ENCODE results near the gene MAP3K3.
A peak's percentile ranks its signal among the peaks of the same experiment; 100 is the strongest.

The MAP3K3 gene

DNA sequence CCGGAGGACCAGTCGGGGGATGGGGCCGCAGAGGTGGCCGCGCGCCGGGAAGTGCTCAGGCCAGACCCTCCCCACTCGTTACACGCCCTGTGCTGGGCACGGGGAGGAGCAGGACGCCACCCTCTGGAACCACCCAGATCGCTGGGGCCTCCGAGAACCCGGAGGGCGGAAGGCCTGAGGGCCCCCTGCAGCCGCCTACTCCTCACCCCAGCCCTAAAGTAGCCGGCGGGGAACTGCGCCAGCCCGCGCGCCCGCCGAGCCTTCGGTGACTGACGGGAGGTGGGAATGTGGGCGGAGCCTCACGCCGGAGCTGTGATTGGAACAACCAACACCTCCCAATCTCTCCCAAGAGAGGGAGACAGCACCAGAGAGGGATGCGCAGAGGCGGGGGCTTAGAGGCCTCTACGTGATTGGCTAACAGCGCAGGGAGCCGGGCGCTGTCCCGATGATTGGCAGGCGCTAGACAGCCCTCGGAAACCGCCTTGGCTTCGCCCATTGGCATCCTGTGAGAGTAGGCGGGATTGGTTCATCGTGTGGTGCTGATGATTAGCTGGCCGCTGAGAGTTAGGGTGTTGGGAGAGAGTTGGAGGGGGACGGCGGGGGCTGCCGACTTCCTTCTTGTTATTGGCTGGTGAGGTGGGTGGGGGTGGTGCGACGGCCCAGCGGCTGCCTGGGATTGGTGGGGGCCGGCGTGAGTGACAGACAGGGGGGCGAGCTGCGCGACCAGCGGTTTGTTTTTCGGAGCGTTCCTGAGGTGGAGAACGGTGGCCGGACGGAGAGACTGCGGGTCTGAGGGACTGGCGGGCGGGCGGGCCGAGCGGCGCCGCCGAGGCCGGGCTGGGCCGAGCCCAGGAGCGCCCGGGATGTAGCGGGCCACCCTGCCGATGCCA, at the start of gene MAP3K3:
MAP3K3 (plus strand) TSS at position 734 of the 890 bp plus-strand sequence. CDS start 343 bp downstream, outside the sequence.
- peak; percentile 100 for DNase-seq (ENCODE audit: low read depth in 2 of 2)

DNA sequence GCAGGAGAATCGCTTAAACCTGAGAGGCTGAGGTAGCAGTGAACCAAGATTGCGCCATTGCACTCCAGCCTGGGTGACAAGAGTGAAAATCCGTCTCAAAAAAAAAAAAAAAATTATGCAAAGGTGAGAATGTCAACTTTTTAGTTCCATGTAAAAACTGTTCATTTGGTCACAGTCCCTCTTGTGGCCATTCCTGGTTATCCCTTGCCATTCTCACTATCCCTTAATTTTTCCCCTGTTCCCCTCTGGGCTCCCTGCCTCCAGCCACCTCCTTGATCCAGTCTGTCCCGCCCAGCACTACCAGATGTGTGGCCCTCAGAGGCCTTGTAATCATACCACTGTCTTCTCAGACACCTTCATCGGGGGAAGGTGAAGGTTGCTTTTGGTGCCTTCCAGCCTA, 48.6 kb upstream of the MAP3K3 start:
- no peak for DNase-seq (ENCODE audit: low read depth in 2 of 2)

DNA sequence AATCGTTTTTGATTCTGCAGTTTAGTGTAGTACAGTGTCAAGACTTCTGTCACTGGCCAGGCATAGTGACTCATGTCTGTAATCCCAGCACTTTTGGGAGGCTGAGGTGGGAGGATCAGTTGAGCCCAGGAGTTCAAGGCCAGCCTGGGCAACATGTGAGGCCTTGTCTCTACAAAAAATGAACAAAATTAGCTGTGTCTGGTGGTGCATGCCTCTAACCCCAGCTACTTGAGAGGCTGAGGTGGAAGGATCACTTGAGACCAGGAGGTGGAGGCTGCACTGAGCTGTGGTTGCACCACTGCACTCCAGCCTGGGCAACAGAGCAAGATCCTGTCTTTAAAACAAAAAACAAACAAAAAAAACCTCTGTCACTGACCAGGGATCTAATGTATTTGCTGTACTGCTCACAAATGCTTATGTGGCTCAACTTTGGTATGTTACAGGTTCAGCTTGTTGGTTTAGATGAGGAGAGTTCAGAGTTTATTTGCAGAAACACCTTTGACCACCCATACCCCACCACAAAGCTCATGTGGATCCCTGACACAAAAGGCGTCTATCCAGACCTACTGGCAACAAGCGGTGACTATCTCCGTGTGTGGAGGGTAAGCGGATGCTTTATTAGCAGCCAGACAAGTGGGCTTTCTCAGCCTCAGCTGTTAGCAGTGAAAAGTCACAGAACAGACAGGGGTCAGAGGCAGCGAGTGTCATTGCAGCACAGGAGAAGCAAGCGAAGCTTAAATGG, 44.0 kb upstream of the MAP3K3 start:
- no peak for DNase-seq (ENCODE audit: low read depth in 2 of 2)

DNA sequence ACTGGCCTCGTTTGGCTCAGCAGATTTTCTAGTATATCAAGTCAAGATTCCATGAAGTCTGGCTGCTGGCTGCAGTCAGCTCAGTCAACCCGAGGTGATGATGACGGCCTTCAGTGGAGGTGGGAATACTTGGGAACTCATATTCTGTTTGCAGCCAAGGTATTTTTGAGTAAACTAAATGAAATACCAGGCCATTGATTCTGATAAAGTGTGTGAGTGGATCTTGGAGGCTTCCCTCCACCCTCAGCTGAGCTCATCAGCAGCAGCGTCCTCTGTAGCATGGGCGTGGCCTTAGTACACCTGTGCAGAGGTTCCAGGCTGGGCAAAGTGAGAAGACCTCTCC, 43.5 kb upstream of the MAP3K3 start:
- DNase-seq (ENCODE audit: low read depth in 2 of 2), result no peak

DNA sequence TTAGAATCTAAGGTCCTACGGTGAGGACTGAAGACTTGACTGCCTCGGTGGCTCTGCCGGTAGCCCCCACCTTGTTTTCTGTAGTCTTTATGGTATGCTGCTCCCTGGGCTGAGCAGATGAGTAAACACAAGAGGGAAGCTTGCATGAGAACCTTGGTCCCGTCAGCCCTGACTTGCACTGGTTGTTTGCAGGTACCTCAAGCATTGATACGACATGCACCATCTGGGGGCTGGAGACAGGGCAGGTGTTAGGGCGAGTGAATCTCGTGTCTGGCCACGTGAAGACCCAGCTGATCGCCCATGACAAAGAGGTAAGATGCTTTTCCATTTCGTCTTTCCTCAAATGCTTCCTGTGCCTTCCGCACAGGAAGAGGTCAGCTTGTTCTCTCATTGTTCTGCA, 42.6 kb upstream of the MAP3K3 start:
- DNase-seq (ENCODE audit: low read depth in 2 of 2), result no peak

DNA sequence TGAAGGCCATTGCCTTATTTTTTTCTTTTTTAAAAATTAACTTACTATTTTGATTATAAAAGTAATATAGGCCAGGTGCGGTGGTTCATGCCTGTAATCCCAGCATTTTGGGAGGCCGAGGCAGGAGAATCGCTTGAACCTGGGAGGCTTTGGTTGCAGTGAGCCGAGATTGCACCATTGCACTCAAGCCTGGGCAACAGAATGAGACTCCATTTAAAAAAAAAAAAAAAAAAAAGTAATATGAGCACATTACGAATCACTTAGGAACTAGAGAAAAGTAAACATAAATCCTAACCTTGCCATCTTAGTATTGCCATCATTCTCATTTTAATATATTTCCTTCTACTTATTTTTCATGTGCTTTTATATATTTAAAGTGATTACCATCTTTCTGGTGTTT, 34.4 kb upstream of the MAP3K3 start:
- DNase-seq (ENCODE audit: low read depth in 2 of 2), result no peak

DNA sequence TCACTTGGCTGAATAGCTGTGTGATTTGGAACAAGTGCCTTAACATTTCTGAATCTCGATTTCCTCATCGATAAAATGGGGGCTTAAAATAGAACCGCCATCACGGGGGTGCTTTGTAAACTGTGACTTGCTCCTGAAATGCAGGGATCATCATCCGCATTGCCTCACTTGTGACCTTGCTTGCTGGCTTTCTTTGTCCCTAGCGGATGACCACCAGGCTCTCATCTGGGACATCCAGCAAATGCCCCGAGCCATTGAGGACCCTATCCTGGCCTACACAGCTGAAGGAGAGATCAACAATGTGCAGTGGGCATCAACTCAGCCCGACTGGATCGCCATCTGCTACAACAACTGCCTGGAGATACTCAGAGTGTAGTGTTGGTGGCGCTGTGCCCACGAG, 33.4 kb upstream of the MAP3K3 start:
- no peak for DNase-seq (ENCODE audit: low read depth in 2 of 2)

DNA sequence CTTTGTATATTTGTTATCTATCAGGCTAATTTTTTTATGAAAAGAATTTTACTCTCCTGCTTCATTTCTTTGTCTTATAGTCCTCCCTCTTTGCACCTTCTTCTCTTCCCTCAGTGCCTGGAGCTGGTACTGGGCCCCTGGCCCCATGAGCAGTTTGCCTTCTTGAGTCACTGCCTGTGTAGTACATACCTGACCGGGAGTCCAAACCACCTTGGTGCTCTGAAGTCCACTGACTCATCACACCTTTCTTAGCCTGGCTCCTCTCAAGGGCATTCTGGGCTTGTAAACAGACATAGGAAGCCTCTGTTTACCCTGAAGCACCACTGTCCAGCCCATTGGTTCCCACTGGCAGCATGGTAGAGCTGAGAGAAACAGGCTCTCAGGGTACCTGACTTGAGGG, 32.6 kb upstream of the MAP3K3 start:
- DNase-seq (ENCODE audit: low read depth in 2 of 2), result no peak

DNA sequence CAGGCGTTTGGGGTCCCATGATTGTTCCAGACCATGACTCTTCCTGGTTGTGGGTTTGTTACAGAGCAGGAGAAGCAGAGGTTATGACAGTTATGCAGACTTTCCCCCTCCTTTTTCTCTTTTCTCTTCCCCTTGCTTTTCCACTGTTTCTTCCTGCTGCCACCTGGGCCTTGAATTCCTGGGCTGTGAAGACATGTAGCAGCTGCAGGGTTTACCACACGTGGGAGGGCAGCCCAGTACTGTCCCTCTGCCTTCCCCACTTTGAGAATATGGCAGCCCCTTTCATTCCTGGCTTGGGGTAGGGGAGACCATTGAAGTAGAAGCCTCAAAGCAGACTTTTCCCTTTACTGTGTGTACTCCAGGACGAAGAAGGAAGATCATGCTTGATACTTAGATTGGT, 29.4 kb upstream of the MAP3K3 start:
- DNase-seq (ENCODE audit: low read depth in 2 of 2), result no peak

DNA sequence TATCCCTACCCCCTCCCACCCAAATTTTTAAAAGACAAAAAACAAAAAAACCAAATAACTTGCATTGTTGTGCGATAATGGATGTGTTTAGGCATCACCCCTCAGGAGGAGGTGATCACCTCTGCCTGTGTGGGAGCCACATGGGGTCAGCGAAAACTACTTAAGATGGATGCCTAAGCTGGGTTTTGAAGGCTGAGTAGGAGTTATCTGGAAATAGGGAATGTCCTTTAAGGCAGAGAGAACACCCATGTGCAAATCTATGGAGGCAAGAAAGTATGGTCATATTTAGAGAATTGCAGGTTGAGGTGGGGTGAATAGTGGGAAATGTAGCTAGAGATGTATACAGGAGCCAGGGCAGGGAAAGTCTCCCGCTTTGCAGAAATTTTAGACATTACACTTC, 27.1 kb upstream of the MAP3K3 start:
- DNase-seq (ENCODE audit: low read depth in 2 of 2), result no peak

DNA sequence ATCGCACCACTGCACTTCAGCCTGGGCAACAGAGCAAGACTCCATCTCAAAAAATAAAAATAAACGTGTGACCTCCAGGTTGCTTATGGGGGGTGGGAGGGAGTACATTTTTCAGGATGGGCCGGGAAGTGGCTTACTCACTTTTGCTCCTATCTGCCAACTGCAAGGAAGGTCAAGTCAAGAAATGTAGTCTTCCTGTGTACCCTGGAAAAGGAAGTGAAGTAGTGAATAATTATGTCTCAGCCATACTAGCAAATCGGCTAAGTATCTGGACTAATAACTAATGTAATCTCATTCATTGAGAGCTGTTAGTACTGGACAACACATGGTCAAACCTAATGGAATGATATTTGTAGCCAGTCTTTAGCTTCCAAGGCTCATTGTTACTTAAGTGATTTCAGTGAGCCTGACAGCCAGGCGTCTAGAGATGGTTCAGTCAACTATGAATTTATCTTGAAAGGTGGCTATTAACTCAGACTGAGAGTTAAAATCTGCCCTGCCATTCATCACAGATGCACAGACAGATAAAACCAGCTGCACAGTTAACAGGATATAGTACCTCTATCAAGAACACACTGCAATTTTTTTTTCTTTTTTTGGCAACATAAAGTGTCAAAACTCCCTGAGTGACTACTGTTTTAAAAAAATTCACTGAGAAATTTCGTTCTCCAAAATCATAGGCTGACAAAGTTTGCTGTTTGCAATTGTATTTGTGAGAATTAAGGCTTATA, 25.2 kb upstream of the MAP3K3 start:
- no peak for DNase-seq (ENCODE audit: low read depth in 2 of 2)

DNA sequence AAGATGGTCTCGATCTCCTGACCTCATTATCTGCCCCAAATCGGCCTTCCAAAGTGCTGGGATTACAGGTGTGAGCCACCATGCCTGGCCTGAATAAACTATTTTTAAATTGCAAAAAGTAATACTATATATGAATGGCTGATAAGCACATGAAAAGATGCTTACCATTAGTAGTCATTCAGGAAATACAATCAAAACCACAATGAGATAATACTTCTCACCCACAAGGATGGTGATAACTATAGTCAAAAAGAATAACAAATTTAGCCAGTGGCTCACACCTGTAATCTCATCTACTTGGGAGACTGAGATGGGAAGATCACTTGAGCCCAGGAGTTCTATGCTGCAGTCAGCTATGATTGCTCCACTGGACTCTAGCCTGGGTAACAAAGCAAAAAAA, 23.9 kb upstream of the MAP3K3 start:
- DNase-seq (ENCODE audit: low read depth in 2 of 2), result no peak

DNA sequence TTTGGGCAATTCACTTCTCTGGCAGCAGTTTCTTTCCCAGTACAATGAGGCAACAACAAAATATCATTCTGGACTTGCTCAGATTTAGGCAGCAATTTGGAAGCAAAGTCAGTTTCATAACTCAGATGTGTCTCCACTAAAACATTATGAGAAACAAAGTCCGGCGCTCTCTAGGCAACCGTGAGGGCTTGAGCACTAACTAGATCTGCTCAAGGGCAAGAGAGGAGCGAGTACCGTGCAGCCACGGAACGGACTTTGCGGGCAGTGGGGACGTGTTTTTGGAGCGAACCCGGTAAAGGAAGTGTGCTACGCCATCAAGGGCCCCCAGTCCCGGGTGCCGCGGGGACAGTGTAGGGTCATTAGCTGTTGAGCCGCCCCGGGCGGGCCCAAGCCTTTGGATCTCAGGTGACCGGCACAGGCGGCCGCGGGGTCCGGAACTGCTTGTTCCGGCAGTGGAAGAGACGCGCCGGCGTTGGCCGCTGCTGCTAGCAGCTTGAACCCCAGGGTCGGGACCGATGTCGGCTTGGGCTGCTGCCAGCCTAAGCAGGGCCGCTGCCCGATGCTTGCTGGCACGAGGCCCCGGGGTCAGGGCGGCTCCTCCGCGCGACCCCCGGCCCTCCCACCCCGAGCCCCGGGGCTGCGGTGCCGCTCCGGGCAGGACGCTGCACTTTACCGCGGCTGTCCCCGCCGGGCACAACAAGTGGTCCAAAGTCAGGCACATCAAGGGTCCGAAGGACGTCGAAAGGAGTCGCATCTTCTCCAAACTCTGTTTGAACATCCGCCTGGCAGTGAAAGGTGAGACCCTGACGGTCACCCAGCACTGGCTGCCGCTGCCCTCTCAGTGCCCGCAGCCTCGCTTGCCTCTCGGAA, 21.4 kb upstream of the MAP3K3 start, which contains the start of gene TACO1:
TACO1 (plus strand) TSS at position 327 of the 870 bp plus-strand sequence; CDS start at position 516, 189 bp downstream.
- DNase-seq (ENCODE audit: low read depth in 2 of 2), result peak; percentile 52 to 54

DNA sequence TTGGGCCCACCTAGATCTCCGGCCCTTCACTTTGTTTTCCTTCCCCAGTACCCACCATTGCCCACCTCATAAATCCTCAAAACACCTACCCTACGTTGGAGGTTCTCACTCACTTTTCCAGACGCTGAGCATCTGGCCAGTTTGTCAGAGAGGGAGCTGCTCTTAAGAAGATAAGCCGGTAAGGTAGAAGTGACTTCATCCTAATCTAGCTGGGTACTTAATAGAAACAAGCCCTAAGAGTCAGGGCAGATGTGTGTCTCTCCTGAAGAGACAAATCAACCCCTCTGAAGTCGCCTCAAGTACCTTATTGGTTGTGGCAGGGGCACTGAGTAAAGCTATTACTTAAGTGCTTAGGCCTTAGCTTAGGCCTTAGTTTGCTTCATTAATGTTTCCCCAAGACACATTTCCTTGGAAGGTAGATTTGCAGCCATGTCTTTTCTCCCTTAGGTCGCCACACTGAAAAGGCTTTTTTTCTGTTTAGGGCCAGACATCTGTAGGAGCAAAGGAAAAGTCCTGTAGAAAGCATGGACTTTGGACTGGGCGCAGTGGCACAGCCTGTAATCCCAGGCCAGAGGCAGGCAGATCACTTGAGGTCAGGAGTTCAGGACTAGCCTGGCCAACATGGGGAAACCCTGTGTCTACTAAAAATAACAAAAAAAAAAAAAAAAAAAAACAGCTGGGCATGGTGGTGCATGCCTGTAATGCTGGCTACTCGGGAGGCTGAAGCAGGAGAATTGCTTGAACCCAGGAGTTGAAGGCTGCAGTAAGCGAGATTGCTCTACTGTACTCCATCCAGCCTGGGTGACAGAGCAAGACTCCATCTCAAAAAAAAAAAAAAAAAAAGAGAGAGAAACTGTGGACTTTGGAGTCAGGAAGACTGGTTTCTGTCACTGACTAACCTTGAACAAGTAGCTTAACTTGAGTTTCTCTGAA, 20.5 kb upstream of the MAP3K3 start:
- no peak for DNase-seq (ENCODE audit: low read depth in 2 of 2)

DNA sequence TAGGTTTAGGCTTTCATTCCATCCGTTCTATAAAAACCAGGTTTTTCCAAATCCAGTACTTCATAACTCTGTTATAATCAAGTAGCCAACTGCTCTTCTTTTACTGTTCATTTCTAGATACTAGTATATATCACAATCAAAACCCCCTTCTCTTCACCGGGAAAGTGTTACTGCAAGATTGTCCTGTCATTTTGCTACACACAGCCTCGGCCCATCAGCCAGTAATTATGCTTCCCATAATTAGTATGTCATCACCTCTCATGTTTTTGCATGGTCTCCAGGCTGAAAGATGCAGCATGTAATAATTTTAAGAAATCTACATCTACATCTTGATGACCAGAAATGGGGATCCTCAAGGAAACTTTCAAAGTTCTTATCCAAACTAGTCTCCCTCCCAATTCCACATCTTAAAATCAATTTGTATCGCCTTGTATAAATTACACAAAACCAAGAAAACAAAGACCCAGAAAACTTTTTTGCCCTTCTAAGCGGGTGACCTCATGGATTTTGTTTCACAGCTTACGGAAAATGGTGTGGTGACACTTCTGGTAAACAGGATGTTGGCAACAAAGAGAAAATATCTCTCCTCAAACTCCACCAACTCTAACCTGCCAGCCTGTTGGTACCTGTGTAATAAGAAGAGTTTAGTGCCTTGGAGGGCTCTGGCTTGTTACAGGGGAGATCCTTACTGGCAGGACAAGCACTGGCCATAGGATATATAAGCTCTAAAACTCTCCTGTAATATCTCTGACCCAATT, 12.2 kb upstream of the MAP3K3 start:
- DNase-seq (ENCODE audit: low read depth in 2 of 2), result no peak

DNA sequence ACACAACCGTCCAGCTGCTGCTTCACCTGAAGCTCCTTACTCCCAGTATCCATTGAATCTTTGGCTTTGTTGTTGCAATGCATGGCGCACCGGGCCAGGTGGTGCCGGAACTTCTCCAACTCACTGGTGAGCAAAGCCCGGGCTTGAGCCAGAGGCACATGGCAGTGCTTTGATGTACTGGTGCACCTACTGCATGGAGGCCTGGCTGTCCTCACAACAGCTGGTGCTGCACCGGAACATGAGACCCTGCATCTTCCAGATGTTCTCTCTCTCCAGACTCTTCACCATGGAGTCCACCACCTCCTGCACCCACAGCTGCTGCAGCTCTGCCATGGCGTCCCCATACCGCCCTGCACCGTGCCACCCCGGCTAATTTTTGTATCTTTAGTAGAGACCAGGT, 11.4 kb upstream of the MAP3K3 start:
- no peak for DNase-seq (ENCODE audit: low read depth in 2 of 2)

DNA sequence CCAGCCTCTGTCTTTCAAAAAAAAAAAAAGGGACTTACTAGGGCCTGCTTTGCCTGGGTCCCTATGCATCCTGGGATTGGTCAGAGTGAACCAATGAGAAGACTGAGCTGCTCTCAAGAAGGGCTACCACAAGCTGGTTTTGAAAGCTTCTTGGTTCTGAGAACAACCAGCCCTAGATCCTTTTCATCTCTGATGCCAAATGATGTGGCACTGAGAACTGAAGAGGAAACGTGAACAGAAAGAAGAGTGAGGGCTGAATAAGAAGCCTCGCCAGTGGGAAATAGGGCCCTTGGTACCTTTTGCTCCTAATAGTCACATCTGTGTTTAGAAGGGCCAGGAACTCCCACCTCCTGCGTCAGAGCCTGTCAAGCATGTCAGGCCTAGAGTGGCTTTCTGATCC, 10.9 kb upstream of the MAP3K3 start:
- no peak for DNase-seq (ENCODE audit: low read depth in 2 of 2)

DNA sequence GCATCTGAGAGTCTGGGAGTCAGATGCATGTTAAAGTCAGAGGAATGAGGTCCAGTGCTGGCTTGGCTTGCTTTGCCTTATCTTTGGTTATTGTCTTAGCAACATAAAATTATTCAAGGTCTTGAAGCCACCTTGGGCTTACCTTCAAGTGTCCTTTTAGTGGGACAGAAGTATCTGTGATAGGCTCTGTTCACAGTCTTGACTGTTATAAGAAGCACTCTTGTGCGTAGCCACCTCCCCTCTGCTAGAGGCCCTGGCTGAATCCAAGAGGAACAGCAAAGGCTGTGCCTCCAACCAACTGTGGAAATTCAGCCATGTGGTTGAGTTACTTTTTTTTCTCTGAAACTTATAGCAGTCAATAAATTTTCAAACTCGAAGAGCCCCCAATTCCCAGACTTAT, 8.6 kb upstream of the MAP3K3 start:
- no peak for DNase-seq (ENCODE audit: low read depth in 2 of 2)

DNA sequence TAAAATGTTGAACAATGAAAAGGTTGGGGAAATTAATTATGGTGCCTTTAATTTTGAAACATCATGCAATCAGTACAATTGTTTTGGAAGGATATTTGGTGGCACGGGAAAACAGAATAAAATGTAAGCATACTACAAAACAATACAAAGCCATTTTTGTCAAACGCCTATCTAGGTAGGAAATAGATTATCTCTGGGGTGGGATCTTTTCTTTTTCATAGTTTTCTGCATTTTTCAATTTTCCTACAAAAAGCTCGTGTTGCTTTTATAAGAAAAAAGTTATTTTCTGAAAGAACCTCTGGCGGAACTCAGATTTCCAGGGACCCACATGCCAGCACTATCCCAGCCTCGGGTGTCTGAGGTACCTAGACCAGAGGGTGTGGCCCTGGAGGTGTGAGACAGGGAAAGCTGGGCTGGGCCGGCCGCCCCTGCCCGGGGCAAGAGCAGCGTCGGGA, 961 bp upstream of the MAP3K3 start:
- no peak for DNase-seq (ENCODE audit: low read depth in 2 of 2)
